DND-41 (cell line): Measurements from ENCODE around the gene PPP6R2.

ENCODE experiments used
- ATAC-seq: fragments of 200-7000 bp; cut with Tn5 transposase; 3 replicates; pipeline ENCODE4 v1.9.1; 2021; ENCODE audit warnings: low read depth; ENCODE audit not compliant: insufficient read depth
- DNase-seq: peaks from one replicate; pipeline ENCODE4 v3.0.0-alpha.2; 2020
- H2AFZ ChIP-seq: 2 replicates; pipeline ENCODE4 v1.6.0; 2012; ENCODE audit warnings: low read depth, low read length
- H3K27ac ChIP-seq: 2 replicates; pipeline ENCODE4 v1.5.1; 2012; ENCODE audit warnings: low read length, inconsistent platforms
- H3K27me3 ChIP-seq: fragments of 200-600 bp; sonication (generic); 2 replicates; pipeline ENCODE4 v1.6.0; 2012; ENCODE audit warnings: low read length, mild to moderate bottlenecking, inconsistent platforms; ENCODE audit not compliant: insufficient read depth, poor library complexity
- H3K36me3 ChIP-seq: 2 replicates; pipeline ENCODE4 v1.5.1; 2012; ENCODE audit warnings: low read length, inconsistent platforms; ENCODE audit not compliant: insufficient read depth
- H3K4me1 ChIP-seq: 2 replicates; pipeline ENCODE4 v1.5.1; 2012; ENCODE audit warnings: mild to moderate bottlenecking, low read length; ENCODE audit not compliant: insufficient read depth
- H3K4me2 ChIP-seq: 2 replicates; pipeline ENCODE4 v1.6.0; 2012; ENCODE audit warnings: mild to moderate bottlenecking, moderate library complexity, low read length, inconsistent platforms; ENCODE audit not compliant: insufficient read depth
- H3K4me3 ChIP-seq, 2 experiments: fragments of 200-600 bp in 1 of 2; shearing (Covaris generic) in 1 of 2; 2 replicates each; pipeline ENCODE4 v1.5.1; 2012 to 2016; ENCODE audit warnings: inconsistent platforms in 2 of 2, low read length in 2 of 2, mild to moderate bottlenecking in 2 of 2, low read depth in 1 of 2, moderate library complexity in 1 of 2
- H3K79me2 ChIP-seq: 2 replicates; pipeline ENCODE4 v1.6.0; 2012; ENCODE audit warnings: low read length, inconsistent platforms; ENCODE audit not compliant: insufficient read depth
- H3K9ac ChIP-seq: 2 replicates; pipeline ENCODE4 v1.6.0; 2012; ENCODE audit warnings: low read depth, mild to moderate bottlenecking, inconsistent platforms, low read length, moderate library complexity
- H3K9me3 ChIP-seq: 2 replicates; pipeline ENCODE4 v1.5.1; 2012; ENCODE audit warnings: low read length, moderate library complexity, mild to moderate bottlenecking, inconsistent platforms; ENCODE audit not compliant: insufficient read depth, severe bottlenecking
- H4K20me1 ChIP-seq: 2 replicates; pipeline ENCODE4 v1.6.0; 2012; ENCODE audit warnings: low read length; ENCODE audit not compliant: insufficient read depth
- CTCF ChIP-seq: IDR thresholded peaks from 2 replicates; pipeline ENCODE4 v1.5.1; 2012; ENCODE audit warnings: borderline replicate concordance, low read length, moderate library complexity, mild to moderate bottlenecking; ENCODE audit not compliant: poor library complexity, severe bottlenecking; ENCODE audit errors: extremely low read depth
- EZH2 ChIP-seq: IDR thresholded peaks from 3 replicates; pipeline ENCODE4 v1.6.1; 2012; ENCODE audit warnings: borderline replicate concordance, low read depth, mild to moderate bottlenecking, moderate library complexity, low read length, inconsistent platforms; ENCODE audit not compliant: severe bottlenecking

Gene PPP6R2

GRCh38 chr22:50415426-50415825, 72.3 kb downstream of the PPP6R2 start:
- Histone ChIP-seq H3K27me3 (no peaks in the 10 kb centered on the region), H3K9me3 (no peaks in the 10 kb centered on the region), H4K20me1 (peaks cover 19% of the 10 kb centered on the region), H3K27ac (no peak overlapping the region), H3K4me2 (no peak overlapping the region), H2AFZ (no peak overlapping the region), H3K4me3 (no peak overlapping the region), H3K4me1 (no peaks in the 10 kb centered on the region), H3K79me2 (no peaks in the 10 kb centered on the region), H3K36me3 (peaks cover 88% of the 10 kb centered on the region), H3K9ac (no peak overlapping the region)
- no peak for ATAC-seq
- no peak for DNase-seq
- TF ChIP-seq CTCF: no peak
- TF ChIP-seq EZH2: no peak

DNA sequence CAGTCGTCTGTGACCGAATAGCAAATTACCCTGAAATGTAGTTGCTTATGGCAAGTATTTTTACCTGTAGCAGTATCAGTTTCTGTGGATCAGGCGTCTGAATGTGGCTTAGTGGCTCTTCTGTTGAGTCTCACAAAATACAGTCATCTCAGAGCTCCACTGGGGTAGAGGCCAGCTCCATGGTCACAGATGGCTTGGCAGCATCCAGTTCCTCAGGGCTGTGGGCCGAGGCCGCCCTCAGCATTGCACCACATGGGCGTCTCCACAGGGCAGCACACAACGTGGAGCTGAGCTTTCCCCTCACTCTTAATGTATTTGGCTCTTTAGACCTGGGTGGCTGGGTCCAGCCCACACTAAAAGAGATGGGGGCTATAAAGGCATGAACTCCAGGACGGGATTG, 73.9 kb downstream of the PPP6R2 start:
- DNase-seq: no peak
- no peaks in the 10 kb centered on the region for H3K9me3 ChIP-seq
- H3K27ac ChIP-seq: no peak overlapping the region
- no peak overlapping the region for H3K4me2 ChIP-seq
- no peak for TF ChIP-seq EZH2
- no peak for TF ChIP-seq CTCF
- no peaks in the 10 kb centered on the region for H3K27me3 ChIP-seq
- no peak overlapping the region for H3K4me3 ChIP-seq
- no peak overlapping the region for H2AFZ ChIP-seq
- no peaks in the 10 kb centered on the region for H3K79me2 ChIP-seq
- H3K4me1 ChIP-seq: no peaks in the 10 kb centered on the region
- peaks cover 19% of the 10 kb centered on the region for H4K20me1 ChIP-seq
- no peak overlapping the region for H3K9ac ChIP-seq
- no peak for ATAC-seq
- H3K36me3 ChIP-seq: peaks cover 87% of the 10 kb centered on the region

GRCh38 chr22:50417411-50418210, 74.5 kb downstream of the PPP6R2 start:
- ATAC-seq (no peak), DNase-seq (no peak)
- Histone ChIP-seq H2AFZ (no peak overlapping the region), H3K27me3 (no peaks in the 10 kb centered on the region), H4K20me1 (peaks cover 19% of the 10 kb centered on the region), H3K36me3 (peaks cover 93% of the 10 kb centered on the region), H3K4me2 (no peak overlapping the region), H3K4me1 (no peaks in the 10 kb centered on the region), H3K9ac (no peak overlapping the region), H3K27ac (no peak overlapping the region), H3K9me3 (no peaks in the 10 kb centered on the region), H3K4me3 (no peak overlapping the region), H3K79me2 (no peaks in the 10 kb centered on the region)
- TF ChIP-seq CTCF (no peak), EZH2 (no peak)
